ENCODE data around the gene A2M.

- TF ChIP-seq POLR2AphosphoS5 (IDR thresholded peaks at IDR 0.05; ENCODE audit: borderline replicate concordance, low read depth, low read length): no peak
- no peak for TF ChIP-seq EZH2 (IDR thresholded peaks at IDR 0.05)
Observed at GRCh38 chr12:9022592-9022991, 93.1 kb downstream of the A2M start.

Data from SK-N-MC (cell line).